GM12801 (cell line): ENCODE measurements around the gene DNAAF5.

ENCODE experiments used
- TF ChIP-seq, protein P1 (sequence below): IDR thresholded peaks from one replicate; pipeline ENCODE4 v1.5.1; 2011; ENCODE audit warnings: control low read depth; ENCODE audit not compliant: insufficient read length; ENCODE audit errors: extremely low read depth

The DNAAF5 gene

DNA sequence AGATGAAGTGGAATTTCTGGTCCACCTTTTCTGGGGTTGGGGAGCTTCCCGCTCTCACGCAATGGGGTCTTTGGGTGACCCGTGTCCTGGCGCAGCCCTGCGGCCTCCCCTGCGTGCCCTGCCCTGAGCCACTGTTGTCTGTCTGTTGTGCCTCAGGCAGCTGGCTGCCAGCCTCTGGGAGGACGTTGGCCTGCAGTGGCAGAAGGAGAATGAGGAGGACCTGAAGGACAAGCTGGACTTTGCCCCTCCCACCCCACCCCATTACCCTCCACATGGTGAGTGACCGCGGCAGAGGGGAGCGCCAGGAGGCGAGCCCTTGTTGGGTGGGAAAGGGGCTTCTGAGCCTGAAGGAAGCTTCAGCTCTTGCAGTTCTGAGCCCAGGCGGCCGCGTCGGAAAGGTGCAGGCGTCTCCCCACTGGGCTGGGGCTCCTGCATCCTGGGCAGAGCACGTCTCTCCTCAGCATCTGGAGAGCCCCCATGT is 14.7 kb downstream of the DNAAF5 start:
- TF ChIP-seq, protein P1, sequence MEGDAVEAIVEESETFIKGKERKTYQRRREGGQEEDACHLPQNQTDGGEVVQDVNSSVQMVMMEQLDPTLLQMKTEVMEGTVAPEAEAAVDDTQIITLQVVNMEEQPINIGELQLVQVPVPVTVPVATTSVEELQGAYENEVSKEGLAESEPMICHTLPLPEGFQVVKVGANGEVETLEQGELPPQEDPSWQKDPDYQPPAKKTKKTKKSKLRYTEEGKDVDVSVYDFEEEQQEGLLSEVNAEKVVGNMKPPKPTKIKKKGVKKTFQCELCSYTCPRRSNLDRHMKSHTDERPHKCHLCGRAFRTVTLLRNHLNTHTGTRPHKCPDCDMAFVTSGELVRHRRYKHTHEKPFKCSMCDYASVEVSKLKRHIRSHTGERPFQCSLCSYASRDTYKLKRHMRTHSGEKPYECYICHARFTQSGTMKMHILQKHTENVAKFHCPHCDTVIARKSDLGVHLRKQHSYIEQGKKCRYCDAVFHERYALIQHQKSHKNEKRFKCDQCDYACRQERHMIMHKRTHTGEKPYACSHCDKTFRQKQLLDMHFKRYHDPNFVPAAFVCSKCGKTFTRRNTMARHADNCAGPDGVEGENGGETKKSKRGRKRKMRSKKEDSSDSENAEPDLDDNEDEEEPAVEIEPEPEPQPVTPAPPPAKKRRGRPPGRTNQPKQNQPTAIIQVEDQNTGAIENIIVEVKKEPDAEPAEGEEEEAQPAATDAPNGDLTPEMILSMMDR: no peak

DNA sequence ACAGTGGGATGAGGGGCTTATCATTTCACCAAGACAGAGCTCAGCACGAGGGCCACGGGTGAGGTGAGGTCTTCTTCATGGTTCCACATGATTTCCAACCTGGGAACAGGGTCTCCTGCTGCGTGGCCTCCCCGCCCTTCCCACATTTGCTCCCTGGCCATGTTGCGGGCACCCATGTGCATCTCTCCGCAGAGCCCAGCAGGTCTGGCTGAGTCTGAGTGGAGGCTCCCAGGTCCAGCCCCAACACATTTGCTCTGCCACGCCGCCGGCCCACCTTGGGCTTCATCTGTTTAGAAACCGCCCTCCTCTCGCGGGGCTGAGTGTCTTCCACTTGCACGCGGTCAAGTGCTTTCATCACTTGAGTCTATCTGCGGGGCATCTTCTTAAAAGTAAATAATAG is 15.4 kb downstream of the DNAAF5 start:
- TF ChIP-seq, protein P1: no peak

DNA sequence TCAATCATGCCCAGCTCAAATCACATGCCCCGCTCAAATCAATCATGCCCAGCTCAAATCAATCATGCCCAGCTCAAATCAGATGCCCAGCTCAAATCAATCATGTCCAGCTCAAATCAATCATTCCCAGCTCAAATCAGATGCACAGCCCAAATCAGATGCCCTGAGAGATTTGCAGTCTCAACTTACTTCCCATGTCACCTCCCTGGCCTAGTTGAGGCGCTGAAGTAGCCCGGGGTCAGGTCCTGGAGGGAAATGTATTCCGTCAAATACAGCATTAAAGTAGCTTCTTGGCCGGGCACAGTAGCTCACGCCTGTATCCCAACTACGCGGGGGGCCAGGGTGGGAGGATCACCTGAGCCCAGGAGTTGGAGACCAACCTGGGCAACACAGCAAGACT is 16.3 kb downstream of the DNAAF5 start:
- TF ChIP-seq, protein P1: no peak

DNA sequence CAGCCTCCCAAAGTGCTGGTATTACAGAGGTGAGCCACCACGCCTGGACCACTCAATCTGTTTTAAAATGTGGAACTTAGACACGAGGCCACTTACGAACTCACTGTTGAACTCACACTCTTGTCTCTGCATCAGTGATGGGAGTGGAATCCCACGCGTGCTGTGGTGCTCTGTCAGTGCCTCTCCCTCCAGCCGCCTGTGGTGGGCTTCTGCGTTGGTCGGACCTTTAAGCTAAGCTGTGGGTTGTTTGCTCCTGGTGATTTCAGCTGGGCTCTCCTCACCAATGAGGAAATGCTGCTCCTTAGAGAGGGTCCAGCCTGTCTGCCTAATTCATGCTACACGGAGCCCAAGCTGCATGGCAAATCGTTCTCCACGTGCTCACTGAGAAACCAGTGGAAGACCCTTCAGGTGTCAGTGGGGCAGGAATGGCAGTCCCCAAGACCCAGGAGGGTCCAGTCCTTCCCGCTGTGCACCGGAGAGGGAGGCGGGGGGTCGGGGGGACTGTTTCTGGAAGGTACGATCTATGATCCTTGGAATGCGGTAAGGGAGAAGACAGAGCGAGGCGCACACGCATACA is 18.4 kb downstream of the DNAAF5 start:
- TF ChIP-seq, protein P1: no peak

DNA sequence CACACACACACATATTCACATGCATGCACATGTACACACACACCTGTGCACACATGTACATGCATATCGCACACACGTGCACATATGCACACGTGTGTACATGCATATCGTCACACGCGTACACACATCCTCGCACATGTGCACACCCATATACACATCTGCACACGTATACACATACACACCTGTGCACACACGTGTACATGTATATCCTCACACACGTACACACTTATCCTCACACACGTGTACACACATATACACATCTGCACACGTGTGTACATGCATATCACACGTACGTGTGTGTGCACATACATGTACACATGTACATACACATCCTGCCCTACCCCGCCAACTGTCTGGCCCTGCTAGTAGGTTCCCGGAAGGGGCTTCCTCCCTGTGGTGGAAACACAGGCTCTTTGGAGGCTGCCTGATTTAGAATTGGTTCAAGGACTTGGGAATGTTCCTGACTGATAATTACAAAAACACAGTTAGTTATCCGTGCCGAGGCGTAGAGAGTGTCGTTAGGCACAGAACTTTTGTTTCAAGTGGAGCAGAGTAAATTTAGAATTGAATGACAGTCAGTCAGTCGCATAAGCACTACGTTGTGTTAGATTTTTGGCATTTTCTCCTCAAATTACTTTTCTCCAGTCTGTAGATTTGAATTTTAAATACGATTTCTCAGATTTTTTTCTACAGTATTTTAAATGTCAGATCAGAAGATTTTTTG is 19.1 kb downstream of the DNAAF5 start:
- TF ChIP-seq, protein P1: no peak

DNA sequence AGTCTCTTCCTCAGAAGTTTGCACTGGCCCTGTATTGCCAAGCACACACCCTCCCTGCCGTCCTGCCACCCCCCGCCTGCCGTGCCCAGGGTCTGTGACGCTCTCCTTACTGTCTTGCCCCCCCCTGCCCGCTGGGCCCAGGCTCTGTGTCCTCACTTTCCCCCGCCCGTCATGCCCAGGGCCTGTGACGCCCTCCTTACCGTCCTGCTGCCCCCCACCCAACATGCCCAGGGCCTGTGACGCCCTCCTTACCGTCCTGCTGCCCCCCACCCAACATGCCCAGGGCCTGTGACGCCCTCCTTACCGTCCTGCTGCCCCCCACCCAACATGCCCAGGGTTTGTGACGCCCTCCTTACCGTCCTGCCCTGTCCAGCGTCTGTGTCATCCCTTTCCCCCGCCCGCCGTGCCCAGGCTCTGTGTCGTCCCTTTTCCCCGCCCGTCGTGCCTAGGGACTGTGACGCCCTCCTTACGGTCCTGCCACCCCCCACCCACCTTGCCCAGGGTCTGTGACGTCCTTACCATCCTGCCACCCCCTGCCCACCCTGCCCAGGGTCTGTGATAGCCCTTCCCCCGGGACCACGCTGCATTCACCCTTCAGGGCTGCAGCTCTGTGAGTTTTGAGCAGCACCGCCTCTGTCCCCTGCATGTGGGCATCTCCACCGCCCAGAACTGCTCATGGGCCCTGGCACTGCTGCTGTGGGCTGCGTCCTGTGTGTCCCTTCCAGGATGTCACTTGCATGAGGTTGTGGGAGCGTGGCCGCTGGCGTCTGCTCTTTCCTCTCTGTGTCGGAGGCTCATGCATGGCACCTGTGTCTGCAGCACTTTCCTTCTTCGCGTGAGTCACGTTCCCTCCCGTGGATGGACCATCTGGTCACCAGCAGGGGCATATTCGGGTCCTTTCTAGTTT is 19.9 kb downstream of the DNAAF5 start:
- TF ChIP-seq, protein P1: no peak

DNA sequence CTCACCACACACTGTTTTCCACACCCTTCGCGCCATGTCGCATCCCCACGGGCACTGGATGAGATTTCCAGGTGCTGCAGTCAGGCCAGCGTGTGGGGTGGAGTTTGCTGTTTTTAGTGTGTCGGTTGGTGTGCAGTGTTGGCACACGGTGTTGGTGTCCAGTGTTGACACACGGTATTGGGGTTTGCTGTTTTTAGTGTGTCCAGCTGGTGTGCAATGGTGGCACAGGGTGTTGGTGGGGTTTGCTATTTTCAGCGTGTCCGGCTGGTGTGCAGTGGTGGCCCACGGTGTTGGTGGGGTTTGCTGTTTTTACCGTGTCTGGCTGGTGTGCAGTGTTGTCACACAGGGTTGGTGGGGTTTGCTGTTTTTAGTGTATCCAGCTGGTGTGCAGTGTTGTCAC is 20.7 kb downstream of the DNAAF5 start:
- TF ChIP-seq, protein P1: no peak
